Esophagus squamous epithelium (tissue), 5 donors: Measurements from ENCODE around the gene TRIM27. TPM values are rescaled to one million over a fixed set of nuclear protein-coding genes. Genes with fewer than 3 reads are reported as not detected.
"Not testable (repeated sequence)": the region's sequence is repeated elsewhere in the genome, so short reads cannot be mapped to it uniquely, and the experiment has no call there.

ENCODE experiments used
- DNase-seq: peaks from one replicate; lab custom pipeline; 2025; lab: John Stamatoyannopoulos, UW
- H3K27ac ChIP-seq, 4 donors: fragments of 200-600 bp; sonication (generic); one replicate each; pipeline ENCODE4 v1.5.1; 2016 to 2019; ENCODE audit warnings: mild to moderate bottlenecking in 1 of 4
- H3K27me3 ChIP-seq, 4 donors: fragments of 200-600 bp; sonication (generic); 1 replicate in 3 of 4; 2 replicates in 1 of 4; pipeline versions ENCODE4 v1.5.1 to v1.6.0; 2017 to 2021; ENCODE audit warnings: antibody characterized with exemption in 1 of 4
- H3K36me3 ChIP-seq, 3 donors: fragments of 200-600 bp; sonication (generic); one replicate each; pipeline ENCODE4 v1.5.1; 2016 to 2019
- H3K4me1 ChIP-seq, 3 donors: fragments of 200-600 bp; sonication (generic); one replicate each; pipeline ENCODE4 v1.5.1; 2017 to 2019
- H3K4me3 ChIP-seq, 4 donors: fragments of 200-600 bp; sonication (generic); 1 replicate in 3 of 4; 2 replicates in 1 of 4; pipeline ENCODE4 v1.5.1; 2016 to 2019; ENCODE audit warnings: mild to moderate bottlenecking in 2 of 4, moderate library complexity in 1 of 4
- H3K9me3 ChIP-seq, 3 donors: fragments of 200-600 bp; sonication (generic); one replicate each; pipeline ENCODE4 v1.5.1; 2016 to 2019
- CTCF ChIP-seq, 6 experiments: fragments of 450-650 bp in 4 of 6; fragments of 200-600 bp in 2 of 6; sonication (generic) in 2 of 6; IDR thresholded peaks; one replicate each; pipeline ENCODE4 v1.5.1; 2016 to 2019; ENCODE audit warnings: antibody characterized with exemption in 6 of 6, mild to moderate bottlenecking in 4 of 6, moderate library complexity in 4 of 6
- POLR2A ChIP-seq, 4 donors: fragments of 450-650 bp; IDR thresholded peaks; one replicate each; pipeline ENCODE4 v1.6.1; 2017; ENCODE audit warnings: antibody characterized with exemption in 4 of 4, mild to moderate bottlenecking in 4 of 4, moderate library complexity in 3 of 4
- WGBS, 2 donors: methylation state at CpG; one replicate each; pipeline ENCODE4 v1.1.5; 2018; 5-methylcytosine and 5-hydroxymethylcytosine counted together
- intact Hi-C: fragments of 100-400 bp; cut with DNase I; formaldehyde crosslinking; loops from one replicate; pipeline ENCODE4 v1.15.0; 2022
- total RNA-seq, 4 donors: library from RNA; depleted of rRNA; stranded (reverse); fragments of >200 nt; gene quantifications; one replicate each; pipeline ENCODE4 v1.1.0, GENCODE V29; 2016
- donor health status: DM: yes; HTN: yes; CAD: no.

TRIM27 gene
- total RNA-seq, 4 donors from 2014 or later, result 25.0 to 51.9 (median 30.9) TPM

GRCh38 chr6:28929887-28930620 lies 6.3 kb upstream of the TRIM27 start:
- Histone ChIP-seq H3K27ac (no peak overlapping the region), H3K4me3 (no peak overlapping the region), H3K9me3 (no peaks in the 10 kb centered on the region), H3K4me1 (no peaks in the 10 kb centered on the region), H3K27me3 (peaks cover 0 to 17% (median 0%) of the 10 kb centered on the region in 4 donors), H3K36me3 (no peaks in the 10 kb centered on the region)
- TF ChIP-seq POLR2A (IDR thresholded peaks at IDR 0.05) (no peak), CTCF (IDR thresholded peaks at IDR 0.05) (no peak)
- 63 to 73% methylated on average over 3 of the region's 3 CpGs for WGBS, 2 donors
- no peak for DNase-seq
- intact Hi-C loops, result no loop called here

DNA sequence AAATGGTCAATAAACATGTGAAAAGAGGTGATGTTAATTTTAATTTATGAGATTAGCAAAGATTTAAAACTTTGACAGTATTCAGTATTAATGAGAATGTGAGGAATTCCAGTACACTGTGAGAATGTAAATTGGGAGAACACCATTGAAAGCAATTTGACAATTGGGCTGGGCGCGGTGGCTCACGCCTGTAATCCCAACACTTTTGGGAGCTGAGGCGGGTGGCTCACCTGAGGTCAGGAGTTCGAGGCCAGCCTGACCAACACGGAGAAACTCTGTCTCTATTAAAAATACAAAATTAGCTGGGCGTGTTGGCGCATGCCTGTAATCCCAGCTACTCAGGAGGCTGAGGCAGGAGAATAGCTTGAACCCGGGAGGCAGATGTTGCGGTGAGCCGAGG lies 5.6 kb upstream of the TRIM27 start:
- DNase-seq, H3K4me1 ChIP-seq, H3K36me3 ChIP-seq, intact Hi-C loops, H3K4me3 ChIP-seq, H3K27ac ChIP-seq, H3K9me3 ChIP-seq: not testable (repeated sequence)
- peaks cover 0 to 17% (median 0%) of the 10 kb centered on the region in 4 donors for H3K27me3 ChIP-seq
- WGBS, 2 donors, result 74 to 76% methylated on average over 11 of the region's 11 CpGs

DNA sequence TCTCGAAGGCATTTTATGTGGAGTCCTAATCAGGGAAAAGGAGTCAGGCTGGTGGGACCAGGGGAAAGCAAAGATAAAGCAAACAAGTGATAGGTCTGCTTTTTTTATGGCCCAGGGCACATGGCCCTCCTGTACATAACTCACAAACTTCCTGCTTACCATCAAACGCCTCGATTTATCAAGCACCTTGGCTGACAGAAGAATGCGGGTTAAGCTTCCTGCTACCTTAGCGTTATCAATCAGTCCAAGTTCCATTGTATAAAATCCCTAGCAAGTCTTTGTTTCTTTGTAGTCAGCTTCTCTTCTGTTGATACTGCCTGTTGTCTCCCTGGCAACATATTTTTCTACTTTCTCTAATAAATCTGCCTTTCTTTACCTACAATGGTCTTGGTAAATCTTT lies 4.1 kb upstream of the TRIM27 start:
- Histone ChIP-seq H3K9me3 (no peaks in the 10 kb centered on the region), H3K27me3 (peaks cover 0 to 17% (median 0%) of the 10 kb centered on the region in 4 donors), H3K4me1 (peaks cover under 1 to 9% (median 4%) of the 10 kb centered on the region in 3 donors), H3K36me3 (no peaks in the 10 kb centered on the region), H3K27ac (no peak overlapping the region), H3K4me3 (no peak overlapping the region)
- 60 to 70% methylated on average over 5 of the region's 5 CpGs for WGBS, 2 donors
- no peak for DNase-seq
- intact Hi-C loops, result no loop called here
- TF ChIP-seq CTCF (IDR thresholded peaks at IDR 0.05), result no peak
- TF ChIP-seq POLR2A (IDR thresholded peaks at IDR 0.05), result no peak

DNA sequence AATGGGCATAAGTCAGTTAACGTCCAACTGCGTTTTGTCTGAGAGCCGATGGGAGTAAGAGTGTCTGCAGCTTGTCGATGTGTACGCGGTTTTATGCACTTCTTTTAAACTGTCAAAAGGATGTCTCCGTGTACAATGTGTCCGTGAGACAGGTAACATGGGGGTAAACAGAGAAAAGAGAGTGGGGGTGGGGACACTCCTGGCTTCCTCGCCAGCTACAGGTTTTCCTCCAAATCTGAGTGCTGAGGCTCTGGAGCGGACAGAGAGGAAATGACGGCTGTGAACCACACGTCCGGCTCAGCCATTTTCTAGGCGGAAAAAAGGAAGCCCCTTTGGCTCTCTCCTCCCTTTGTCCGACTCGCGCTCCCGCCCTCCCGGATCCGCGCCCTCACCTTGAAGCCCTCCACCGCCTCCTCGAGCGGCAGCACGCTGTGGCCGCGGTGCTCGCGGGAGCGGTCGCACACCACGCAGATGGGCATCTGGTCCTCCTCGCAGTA lies 916 bp downstream of the TRIM27 start:
- no peaks in the 10 kb centered on the region for H3K9me3 ChIP-seq
- TF ChIP-seq CTCF (IDR thresholded peaks at IDR 0.05) (no peak), POLR2A (IDR thresholded peaks at IDR 0.05) (no peak)
- H3K4me1 ChIP-seq, result peaks cover 11 to 46% (median 14%) of the 10 kb centered on the region in 3 donors
- peak overlapping the region; percentile 63 to 98 (median 90) for H3K4me3 ChIP-seq
- H3K27me3 ChIP-seq, result no peaks in the 10 kb centered on the region
- intact Hi-C loops, result no loop called here
- 0 to 1% methylated on average over 14 to 31 of the region's 33 CpGs for WGBS, 2 donors
- no peak for DNase-seq
- peaks cover 12 to 38% (median 16%) of the 10 kb centered on the region in 3 donors for H3K36me3 ChIP-seq
- peak overlapping the region; percentile 93 to 98 (median 96) for H3K27ac ChIP-seq

DNA sequence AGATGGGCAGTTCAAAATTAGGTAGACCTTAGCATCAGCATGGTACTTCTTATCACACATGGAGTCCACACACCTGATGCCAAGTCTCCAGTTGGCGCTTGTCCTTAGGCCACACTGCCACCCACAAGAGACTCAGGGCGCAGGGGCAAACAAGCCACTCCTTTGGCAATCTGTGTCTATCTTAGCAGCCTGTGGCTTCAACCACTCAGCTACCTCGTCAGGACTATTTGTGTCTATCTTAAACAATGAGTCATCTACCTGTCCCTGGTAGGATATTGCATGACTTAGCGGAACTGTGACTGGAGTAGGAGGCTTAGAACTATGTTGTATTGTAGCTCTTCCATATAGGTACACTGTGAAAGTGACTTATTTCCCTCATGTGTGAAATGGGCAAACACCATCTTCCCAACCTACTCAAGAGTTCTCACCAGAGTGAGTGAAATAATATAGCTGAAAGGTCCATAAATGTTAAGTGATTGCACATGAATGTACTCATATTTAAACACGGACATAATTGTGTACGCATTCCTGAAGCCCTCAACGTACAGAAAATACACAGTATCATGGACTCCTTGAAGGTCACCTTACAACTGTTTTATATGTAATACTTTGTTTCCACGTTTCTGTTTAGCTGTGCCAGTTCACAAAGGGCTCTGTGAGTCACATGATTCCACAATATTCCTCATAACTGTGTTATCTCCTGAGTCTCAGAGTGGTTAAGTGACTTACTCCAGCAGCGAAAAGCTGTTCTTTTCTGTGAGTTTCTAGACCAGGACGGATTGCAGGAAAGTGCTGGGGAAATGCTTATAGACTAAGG lies 1.6 kb downstream of the TRIM27 start:
- Histone ChIP-seq H3K36me3 (peaks cover 12 to 44% (median 16%) of the 10 kb centered on the region in 3 donors), H3K27me3 (no peaks in the 10 kb centered on the region), H3K4me3 (peak overlapping the region; percentile 63 to 98 (median 90)), H3K4me1 (peaks cover 11 to 46% (median 14%) of the 10 kb centered on the region in 3 donors), H3K27ac (peak overlapping the region; percentile 93 to 98 (median 96)), H3K9me3 (no peaks in the 10 kb centered on the region)
- TF ChIP-seq CTCF (IDR thresholded peaks at IDR 0.05) (no peak), POLR2A (IDR thresholded peaks at IDR 0.05) (no peak)
- intact Hi-C loops, result no loop called here
- WGBS, 2 donors, result 25 to 27% methylated on average over 10 of the region's 10 CpGs
- DNase-seq, result no peak
